Lung (tissue), 12 donors: Measurements from ENCODE around the gene PITPNM1. TPM values are rescaled to one million over a fixed set of nuclear protein-coding genes. Genes with fewer than 3 reads are reported as not detected.

Experiments
- ATAC-seq: fragments of 200-7000 bp; cut with Tn5 transposase; one replicate; pipeline ENCODE4 v1.9.1; 2020; ENCODE audit warnings: moderate number of reproducible peaks; ENCODE audit not compliant: insufficient read depth, low FRiP score
- DNase-seq, 3 donors: peaks; one replicate each; pipeline ENCODE4 v3.0.0-alpha.2; 2013 to 2017
- H3K27ac ChIP-seq, 2 donors: one replicate each; pipeline ENCODE4 v1.5.1; 2013; ENCODE audit warnings: mild to moderate bottlenecking in 2 of 2, moderate library complexity in 2 of 2, control low read depth in 1 of 2, inconsistent platforms in 1 of 2, low read depth in 1 of 2, low read length in 1 of 2
- H3K27me3 ChIP-seq, 3 donors: one replicate each; pipeline ENCODE4 v1.5.1; 2013; ENCODE audit warnings: low read length in 2 of 3; ENCODE audit not compliant: control insufficient read depth in 3 of 3, insufficient read depth in 3 of 3
- H3K36me3 ChIP-seq, 4 donors: one replicate each; pipeline ENCODE4 v1.5.1; 2013; ENCODE audit warnings: low read length in 4 of 4, mild to moderate bottlenecking in 1 of 4, moderate library complexity in 1 of 4; ENCODE audit not compliant: control insufficient read depth in 4 of 4, insufficient read depth in 4 of 4
- H3K4me1 ChIP-seq, 5 donors: one replicate each; pipeline ENCODE4 v1.5.1; 2013; ENCODE audit warnings: low read length in 5 of 5, mild to moderate bottlenecking in 2 of 5, moderate library complexity in 1 of 5; ENCODE audit not compliant: control insufficient read depth in 5 of 5, insufficient read depth in 5 of 5
- H3K4me3 ChIP-seq: one replicate; pipeline ENCODE4 v1.5.1; 2013; ENCODE audit warnings: mild to moderate bottlenecking, control low read depth, moderate library complexity
- H3K9ac ChIP-seq, 2 donors: one replicate each; pipeline ENCODE4 v1.5.1; 2013; ENCODE audit warnings: low read length in 2 of 2, control low read depth in 1 of 2; ENCODE audit not compliant: insufficient read depth in 1 of 2
- H3K9me3 ChIP-seq, 4 donors: one replicate each; pipeline ENCODE4 v1.5.1; 2013; ENCODE audit warnings: low read length in 3 of 4, mild to moderate bottlenecking in 1 of 4, moderate library complexity in 1 of 4; ENCODE audit not compliant: control insufficient read depth in 4 of 4, insufficient read depth in 3 of 4
- CTCF ChIP-seq: IDR thresholded peaks from 2 replicates; pipeline ENCODE4 v1.5.1; 2012; ENCODE audit warnings: mild to moderate bottlenecking; ENCODE audit errors: control extremely low read depth, extremely low read depth
- WGBS, 2 donors: extraction: QIAGEN DNeasy Blood & Tissue Kit; methylation state at CpG; one replicate each; pipeline ENCODE4 v1.1.7; 2013; 5-methylcytosine and 5-hydroxymethylcytosine counted together
- polyA plus RNA-seq, 2 donors: library from polyadenylated mRNA; stranded (reverse); fragments of 200-250 nt; gene quantifications; one replicate each; pipeline ENCODE4 v1.2.1, GENCODE V29; 2013
- total RNA-seq, 2 donors: library from RNA; depleted of rRNA in 1 of 2; stranded (reverse); fragments of >200 nt in 1 of 2; gene quantifications; one replicate each; pipeline ENCODE4 v1.2.1, GENCODE V29; 2014 to 2021
- donor health status: control.
- donor health status: control.
- donor health status: Bipolar disorder and iron deficiency.
- donor health status: healthy.
- donor health status: DM: yes; HTN: yes; CAD: no.

The PITPNM1 gene
- total and polyA plus RNA-seq, 4 donors = 23.2 to 67.3 (median 36.3) TPM

- TF ChIP-seq CTCF = no peak
- peaks cover 3 to 23% (median 8%) of the 10 kb centered on the region in 4 donors for H3K36me3 ChIP-seq
- peaks cover 0 to 22% (median 10%) of the 10 kb centered on the region in 5 donors for H3K4me1 ChIP-seq
- DNase-seq = no peak
- peaks cover 0 to 3% (median 0%) of the 10 kb centered on the region in 4 donors for H3K9me3 ChIP-seq
- H3K9ac ChIP-seq = no peak overlapping the region
- WGBS, 2 donors = 97 to 98% methylated on average over 18 of the region's 18 CpGs
- H3K27ac ChIP-seq = no peak overlapping the region
- no peak for ATAC-seq
- no peak overlapping the region for H3K4me3 ChIP-seq
- H3K27me3 ChIP-seq = no peaks in the 10 kb centered on the region
These were observed 3.3 kb downstream of the PITPNM1 start for GRCh38 chr11:67501854-67502253.

GRCh38 chr11:67500831-67501715 is 4.1 kb downstream of the PITPNM1 start:
- peaks cover 3 to 26% (median 8%) of the 10 kb centered on the region in 4 donors for H3K36me3 ChIP-seq
- ATAC-seq = no peak
- H3K9ac ChIP-seq = no peak overlapping the region
- peaks cover 0 to 19% (median 10%) of the 10 kb centered on the region in 5 donors for H3K4me1 ChIP-seq
- TF ChIP-seq CTCF = no peak
- H3K27ac ChIP-seq = no peak overlapping the region
- H3K9me3 ChIP-seq = peaks cover 0 to 3% (median 0%) of the 10 kb centered on the region in 4 donors
- DNase-seq = no peak
- H3K4me3 ChIP-seq = no peak overlapping the region
- WGBS, 2 donors = 85 to 89% methylated on average over 9 of the region's 9 CpGs
- H3K27me3 ChIP-seq = no peaks in the 10 kb centered on the region

- Histone ChIP-seq H3K4me3 (no peak overlapping the region), H3K36me3 (peaks cover 3 to 32% (median 8%) of the 10 kb centered on the region in 4 donors), H3K27ac (no peak overlapping the region), H3K9ac (no peak overlapping the region), H3K4me1 (peaks cover 0 to 13% (median 6%) of the 10 kb centered on the region in 5 donors), H3K9me3 (peaks cover 0 to 3% (median 0%) of the 10 kb centered on the region in 4 donors), H3K27me3 (no peaks in the 10 kb centered on the region)
- WGBS, 2 donors = 85 to 91% methylated on average over 1 of the region's 1 CpG
- no peak for TF ChIP-seq CTCF
- ATAC-seq (no peak), DNase-seq (no peak)
These were observed 4.7 kb downstream of the PITPNM1 start for GRCh38 chr11:67500484-67500821.
